ENCODE measurements around the gene GAL3ST3.
"Not testable (repeated sequence)": the region's sequence is repeated elsewhere in the genome, so short reads cannot be mapped to it uniquely, and the experiment has no call there.

The GAL3ST3 gene

GRCh38 chr11:66042227-66042995, 6.5 kb downstream of the GAL3ST3 start:
- no peak for DNase-seq

- no peak for DNase-seq
Observed at GRCh38 chr11:66039765-66040164, 9.2 kb downstream of the GAL3ST3 start.

- DNase-seq: no peak
Observed at GRCh38 chr11:66037327-66037726, 11.6 kb downstream of the GAL3ST3 start.

GRCh38 chr11:66036334-66036710, 12.6 kb downstream of the GAL3ST3 start:
- DNase-seq: no peak

- no peak for DNase-seq
Observed at GRCh38 chr11:66035653-66036333, 13.2 kb downstream of the GAL3ST3 start.

GRCh38 chr11:66032957-66033735, 15.8 kb downstream of the GAL3ST3 start:
- no peak for DNase-seq

GRCh38 chr11:66026017-66026529, 22.9 kb downstream of the GAL3ST3 start, which contains the start of gene CATSPER1:
CATSPER1 (minus strand) TSS chr11:66026479; CDS start chr11:66026379, 100 bp downstream.
- DNase-seq: no peak

GRCh38 chr11:66023186-66023440, 25.8 kb downstream of the GAL3ST3 start:
- not testable (repeated sequence) for DNase-seq

- DNase-seq: peak; percentile 85
Observed at GRCh38 chr11:66022401-66023185, 26.4 kb downstream of the GAL3ST3 start.

GRCh38 chr11:66020618-66021357, 28.2 kb downstream of the GAL3ST3 start:
- DNase-seq: peak; percentile 41

- DNase-seq: no peak
Observed at GRCh38 chr11:66020212-66020611, 28.7 kb downstream of the GAL3ST3 start.

- DNase-seq: no peak
Observed at GRCh38 chr11:66017321-66017720, 31.6 kb downstream of the GAL3ST3 start.

- no peak for DNase-seq
Observed at GRCh38 chr11:66016793-66017177, 32.2 kb downstream of the GAL3ST3 start.

- no peak for DNase-seq
Observed at GRCh38 chr11:66015936-66016792, 32.8 kb downstream of the GAL3ST3 start.

- no peak for DNase-seq
Observed at GRCh38 chr11:66015454-66015881, 33.5 kb downstream of the GAL3ST3 start.

- no peak for DNase-seq
Observed at GRCh38 chr11:66014804-66015453, 34.0 kb downstream of the GAL3ST3 start.

- DNase-seq: no peak
Observed at GRCh38 chr11:66013762-66014100, 35.2 kb downstream of the GAL3ST3 start.

- no peak for DNase-seq
Observed at GRCh38 chr11:66012946-66013761, 35.8 kb downstream of the GAL3ST3 start.

GRCh38 chr11:66012371-66012945, 36.5 kb downstream of the GAL3ST3 start:
- DNase-seq: no peak

Data from KG1 (cell line).